ENCODE measurements around the gene ENAH.

- TF ChIP-seq POLR2AphosphoS5 (IDR thresholded peaks at IDR 0.05): no peak
- TF ChIP-seq CTCF (IDR thresholded peaks at IDR 0.05): no peak
Measured at GRCh38 chr1:225544263-225544662, 108.7 kb downstream of the ENAH start.

Measured in gastroesophageal sphincter (tissue), 3 donors.